Right atrium auricular region (tissue), 2 donors: ENCODE data around the gene PTPRN2. TPM values are rescaled to one million over a fixed set of nuclear protein-coding genes. Genes with fewer than 3 reads are reported as not detected.

ENCODE experiments used
- DNase-seq: peaks from one replicate; pipeline ENCODE4 v3.0.0-alpha.2; 2019; ENCODE audit warnings: low spot score
- H3K27ac ChIP-seq, 2 donors: fragments of 200-600 bp; sonication (generic); 1 replicate in 1 of 2; 2 replicates in 1 of 2; pipeline ENCODE4 v1.5.1; 2016 to 2019
- H3K27me3 ChIP-seq, 2 donors: fragments of 200-600 bp; sonication (generic); one replicate each; pipeline versions ENCODE4 v1.5.1 to v1.6.0; 2017 to 2019
- H3K36me3 ChIP-seq: fragments of 200-600 bp; sonication (generic); one replicate; pipeline ENCODE4 v1.5.1; 2016
- H3K4me1 ChIP-seq, 2 donors: fragments of 200-600 bp; sonication (generic); one replicate each; pipeline versions ENCODE4 v1.5.1 to v1.6.0; 2017 to 2019
- H3K4me3 ChIP-seq, 2 donors: fragments of 200-600 bp; sonication (generic); 1 replicate in 1 of 2; 2 replicates in 1 of 2; pipeline ENCODE4 v1.5.1; 2017 to 2019; ENCODE audit warnings: mild to moderate bottlenecking in 1 of 2, moderate library complexity in 1 of 2
- H3K9me3 ChIP-seq, 2 donors: fragments of 200-600 bp; sonication (generic); one replicate each; pipeline ENCODE4 v1.5.1; 2019
- total RNA-seq, 2 donors: library from RNA; depleted of rRNA; stranded (reverse); fragments of >200 nt; gene quantifications; one replicate each; pipeline ENCODE4 v1.1.0, GENCODE V29; 2016
- TF ChIP-seq, protein P1 (sequence below), 2 donors: fragments of 200-600 bp; sonication (generic); IDR thresholded peaks; one replicate each; pipeline ENCODE4 v1.5.1; 2019; ENCODE audit warnings: antibody characterized with exemption in 2 of 2

The PTPRN2 gene
- total RNA-seq, 2 donors from 2014 or later: 2.6 to 2.7 TPM

DNA sequence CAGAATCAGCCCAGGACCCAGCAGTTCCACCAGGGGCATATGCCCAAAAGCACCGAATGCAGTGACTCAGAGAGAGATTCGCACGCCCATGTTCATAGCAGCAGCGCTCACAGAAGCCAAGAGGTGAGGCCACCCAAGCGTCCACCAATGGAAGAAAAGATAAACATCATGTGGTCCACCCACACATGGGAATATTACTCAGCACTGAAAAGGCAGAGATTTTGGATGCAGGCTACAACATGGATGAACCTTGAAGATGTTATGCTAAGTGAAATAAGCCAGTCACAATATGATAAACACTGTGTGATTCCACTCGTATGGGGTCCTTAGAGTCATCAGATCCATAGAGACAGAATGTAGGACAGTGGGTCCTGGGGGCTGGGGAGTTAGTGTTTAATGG, 823.4 kb downstream of the PTPRN2 start:
- no peak overlapping the region for H3K27ac ChIP-seq
- no peak for DNase-seq
- TF ChIP-seq, protein P1, sequence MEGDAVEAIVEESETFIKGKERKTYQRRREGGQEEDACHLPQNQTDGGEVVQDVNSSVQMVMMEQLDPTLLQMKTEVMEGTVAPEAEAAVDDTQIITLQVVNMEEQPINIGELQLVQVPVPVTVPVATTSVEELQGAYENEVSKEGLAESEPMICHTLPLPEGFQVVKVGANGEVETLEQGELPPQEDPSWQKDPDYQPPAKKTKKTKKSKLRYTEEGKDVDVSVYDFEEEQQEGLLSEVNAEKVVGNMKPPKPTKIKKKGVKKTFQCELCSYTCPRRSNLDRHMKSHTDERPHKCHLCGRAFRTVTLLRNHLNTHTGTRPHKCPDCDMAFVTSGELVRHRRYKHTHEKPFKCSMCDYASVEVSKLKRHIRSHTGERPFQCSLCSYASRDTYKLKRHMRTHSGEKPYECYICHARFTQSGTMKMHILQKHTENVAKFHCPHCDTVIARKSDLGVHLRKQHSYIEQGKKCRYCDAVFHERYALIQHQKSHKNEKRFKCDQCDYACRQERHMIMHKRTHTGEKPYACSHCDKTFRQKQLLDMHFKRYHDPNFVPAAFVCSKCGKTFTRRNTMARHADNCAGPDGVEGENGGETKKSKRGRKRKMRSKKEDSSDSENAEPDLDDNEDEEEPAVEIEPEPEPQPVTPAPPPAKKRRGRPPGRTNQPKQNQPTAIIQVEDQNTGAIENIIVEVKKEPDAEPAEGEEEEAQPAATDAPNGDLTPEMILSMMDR (IDR thresholded peaks at IDR 0.05): no peak
- H3K4me3 ChIP-seq: no peak overlapping the region
- H3K36me3 ChIP-seq: no peaks in the 10 kb centered on the region
- H3K4me1 ChIP-seq: no peaks in the 10 kb centered on the region
- H3K27me3 ChIP-seq: no peaks in the 10 kb centered on the region
- H3K9me3 ChIP-seq: no peaks in the 10 kb centered on the region

DNA sequence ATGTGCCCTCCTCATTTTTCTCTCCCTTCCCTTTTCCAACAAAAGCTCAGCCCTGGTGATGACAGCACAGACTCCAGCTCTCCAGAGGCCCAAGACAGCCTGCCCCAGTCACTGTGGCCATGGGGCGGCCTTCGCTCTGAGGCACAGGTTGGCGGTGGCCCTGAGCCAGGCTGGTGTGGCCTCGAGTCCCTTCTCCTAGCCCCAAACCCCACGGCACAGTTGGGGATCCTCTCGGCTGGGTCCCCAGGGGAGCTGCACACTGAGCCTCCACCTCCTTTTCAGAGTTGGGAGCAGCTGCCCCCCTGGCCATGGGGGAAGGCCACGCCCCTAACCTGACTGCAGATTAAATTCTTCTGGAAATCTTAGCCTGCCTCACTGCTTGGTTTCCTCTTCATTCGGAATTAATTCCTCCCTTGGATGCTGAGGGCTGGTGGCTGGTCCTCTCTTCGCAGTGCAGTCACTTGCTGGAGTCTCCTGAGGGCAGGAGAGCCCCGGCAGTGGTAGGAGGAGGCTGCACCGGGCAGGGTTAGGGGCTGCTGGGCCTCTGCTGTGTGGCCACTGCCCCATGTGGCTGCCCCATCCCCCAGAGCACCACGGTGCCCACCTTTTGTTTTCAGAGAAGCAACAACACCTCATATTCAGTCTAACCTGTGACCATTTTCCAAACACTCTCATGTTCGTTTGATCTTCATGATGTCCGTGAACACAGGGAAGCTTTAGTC, 824.2 kb downstream of the PTPRN2 start:
- TF ChIP-seq, protein P1 (IDR thresholded peaks at IDR 0.05): no peak
- H3K4me1 ChIP-seq: no peaks in the 10 kb centered on the region
- DNase-seq: no peak

DNA sequence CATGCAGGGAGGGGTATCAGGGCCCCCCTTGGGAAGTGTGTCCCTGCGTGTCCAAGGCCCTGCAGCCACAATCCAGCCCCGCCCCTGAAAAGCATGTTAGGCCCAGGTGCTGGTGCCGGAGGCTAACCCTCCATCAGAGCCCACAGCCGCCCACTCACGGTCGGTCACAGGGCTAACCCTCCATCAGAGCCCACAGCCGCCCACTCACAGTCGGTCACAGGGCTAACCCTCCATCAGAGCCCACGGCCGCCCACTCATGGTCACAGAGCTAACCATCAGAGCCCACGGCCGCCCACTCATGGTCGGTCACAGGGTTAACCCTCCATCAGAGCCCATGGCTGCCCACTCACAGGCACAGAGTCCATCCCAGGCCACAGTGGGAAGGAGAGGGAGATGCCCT, 824.8 kb downstream of the PTPRN2 start:
- no peaks in the 10 kb centered on the region for H3K36me3 ChIP-seq
- TF ChIP-seq, protein P1 (IDR thresholded peaks at IDR 0.05): no peak
- H3K27me3 ChIP-seq: no peaks in the 10 kb centered on the region
- H3K4me3 ChIP-seq: no peak overlapping the region
- DNase-seq: no peak
- H3K27ac ChIP-seq: no peak overlapping the region
- H3K4me1 ChIP-seq: no peaks in the 10 kb centered on the region
- no peaks in the 10 kb centered on the region for H3K9me3 ChIP-seq

More for the DNA sequence above, 824.2 kb downstream of the PTPRN2 start:
- no peaks in the 10 kb centered on the region for H3K36me3 ChIP-seq
- H3K27me3 ChIP-seq: no peaks in the 10 kb centered on the region
- no peaks in the 10 kb centered on the region for H3K9me3 ChIP-seq
- H3K4me3 ChIP-seq: no peak overlapping the region
- no peak overlapping the region for H3K27ac ChIP-seq

DNA sequence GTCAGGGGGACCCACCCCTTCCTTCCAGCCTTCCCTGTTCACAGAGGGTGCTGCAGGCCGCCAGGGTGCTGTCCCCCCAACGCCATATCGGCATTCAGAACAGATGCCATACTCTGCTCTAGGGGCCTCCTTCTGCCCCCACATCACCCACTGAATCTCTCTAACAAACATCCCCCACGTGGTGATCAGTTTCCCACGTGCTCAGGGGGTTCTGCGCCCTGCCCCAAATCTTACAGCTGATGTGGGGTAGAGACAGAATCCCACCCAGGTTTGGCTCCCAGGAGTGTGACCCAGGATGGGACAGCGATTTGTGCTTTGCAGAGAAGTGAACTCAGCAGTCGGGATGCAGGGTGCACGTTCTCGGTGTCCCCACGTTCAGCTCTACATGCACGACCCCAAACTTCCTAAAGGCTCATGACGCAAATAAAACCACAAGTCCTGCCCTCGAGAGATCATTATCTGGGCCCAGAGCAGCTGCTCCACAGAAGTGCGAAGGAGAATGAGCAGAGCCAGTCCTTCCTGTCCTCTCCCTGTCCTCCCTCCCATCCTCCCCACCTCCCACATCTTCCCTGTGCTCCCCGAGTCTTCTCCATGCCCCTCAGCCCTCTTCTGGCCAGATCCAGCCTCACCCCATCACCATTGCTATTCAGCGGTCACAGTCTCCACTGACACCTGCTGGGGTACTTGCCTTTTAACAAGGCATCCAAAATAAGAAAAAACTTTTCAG, 827.5 kb downstream of the PTPRN2 start:
- no peak overlapping the region for H3K27ac ChIP-seq
- H3K27me3 ChIP-seq: no peaks in the 10 kb centered on the region
- TF ChIP-seq, protein P1 (IDR thresholded peaks at IDR 0.05): no peak
- H3K4me1 ChIP-seq: no peaks in the 10 kb centered on the region
- no peak for DNase-seq
- H3K4me3 ChIP-seq: no peak overlapping the region
- no peaks in the 10 kb centered on the region for H3K9me3 ChIP-seq
- H3K36me3 ChIP-seq: no peaks in the 10 kb centered on the region

DNA sequence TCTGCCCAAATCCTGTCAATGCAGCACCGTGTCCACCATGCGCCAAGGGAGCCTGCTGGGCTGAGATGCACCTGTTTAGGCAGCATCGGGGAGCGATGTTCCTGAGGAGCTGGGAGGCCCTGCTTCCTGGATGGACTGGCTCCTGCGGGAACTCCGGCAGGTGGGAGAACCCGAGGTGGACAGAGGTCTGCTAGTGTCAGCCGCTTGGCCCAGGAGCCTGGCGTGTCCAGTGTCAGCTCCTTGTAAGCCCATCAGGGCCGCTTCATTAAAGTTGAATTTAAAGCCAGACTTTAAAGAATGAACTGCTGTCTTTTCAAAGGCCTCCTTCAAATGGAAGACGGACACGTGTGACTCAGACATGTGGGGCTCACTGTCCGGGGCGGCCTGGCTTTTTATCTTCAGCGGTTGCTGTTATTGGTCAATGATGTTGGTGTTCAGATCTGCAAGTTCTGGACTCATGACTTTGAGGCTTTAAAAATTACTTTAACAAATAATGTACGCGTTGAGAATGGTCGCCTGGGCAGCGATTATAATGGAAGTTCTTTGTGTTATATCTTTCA, 828.3 kb downstream of the PTPRN2 start:
- Histone ChIP-seq H3K36me3 (no peaks in the 10 kb centered on the region), H3K9me3 (no peaks in the 10 kb centered on the region), H3K27ac (no peak overlapping the region), H3K4me1 (no peaks in the 10 kb centered on the region), H3K4me3 (no peak overlapping the region), H3K27me3 (no peaks in the 10 kb centered on the region)
- TF ChIP-seq, protein P1 (IDR thresholded peaks at IDR 0.05): no peak
- no peak for DNase-seq
